ENCODE data around the gene PDCD4.

- TF ChIP-seq CTCF (IDR thresholded peaks at IDR 0.05 in 2 of 3, conservative IDR thresholded peaks at IDR 0.05 in 1 of 3; ENCODE audit: control insufficient read depth in 2 of 3, extremely low read depth in 1 of 3, insufficient read depth in 1 of 3, low read depth in 3 of 3, low read length in 3 of 3) (no peak), POLR2AphosphoS5 (IDR thresholded peaks at IDR 0.05; ENCODE audit: low read length) (no peak), REST (IDR thresholded peaks at IDR 0.05; ENCODE audit: low read depth, low read length) (no peak), ZBTB11 (CRISPR knock-in tag; IDR thresholded peaks at IDR 0.05) (no peak), RAD51 (IDR thresholded peaks at IDR 0.05) (no peak), EZH2 (IDR thresholded peaks at IDR 0.05; ENCODE audit: borderline replicate concordance, control insufficient read depth, low read depth, low read length) (no peak), E4F1 (IDR thresholded peaks at IDR 0.05; ENCODE audit: borderline replicate concordance, partially characterized antibody) (no peak)
Measured at GRCh38 chr10:110834629-110835301, 37.0 kb upstream of the PDCD4 start.

Measured in GM12878 (cell line).